Duodenal mucosa (tissue), 2 donors: Measurements from ENCODE around the gene OTUD5.
"Not testable (repeated sequence)": the region's sequence is repeated elsewhere in the genome, so short reads cannot be mapped to it uniquely, and the experiment has no call there.

Experiments used
- H3K27ac ChIP-seq: one replicate; pipeline ENCODE4 v1.7.0; 2013; ENCODE audit warnings: low read depth, low read length
- H3K27me3 ChIP-seq, 2 donors: one replicate each; pipeline ENCODE4 v1.7.0; 2013; ENCODE audit warnings: low read length in 2 of 2, control low read depth in 1 of 2; ENCODE audit not compliant: insufficient read depth in 2 of 2, control insufficient read depth in 1 of 2
- H3K36me3 ChIP-seq, 2 donors: one replicate each; pipeline ENCODE4 v1.7.0; 2013; ENCODE audit warnings: low read length in 2 of 2, control low read depth in 1 of 2; ENCODE audit not compliant: insufficient read depth in 2 of 2, control insufficient read depth in 1 of 2
- H3K4me1 ChIP-seq, 2 donors: one replicate each; pipeline ENCODE4 v1.7.0; 2013; ENCODE audit warnings: low read length in 2 of 2, control low read depth in 1 of 2; ENCODE audit not compliant: insufficient read depth in 2 of 2, control insufficient read depth in 1 of 2
- H3K4me3 ChIP-seq, 2 donors: one replicate each; pipeline ENCODE4 v1.7.0; 2013; ENCODE audit warnings: low read length in 2 of 2, low read depth in 1 of 2
- H3K9ac ChIP-seq, 2 donors: one replicate each; pipeline ENCODE4 v1.7.0; 2013; ENCODE audit warnings: low read length in 2 of 2, low read depth in 1 of 2
- H3K9me3 ChIP-seq, 2 donors: one replicate each; pipeline ENCODE4 v1.7.0; 2013; ENCODE audit warnings: low read length in 2 of 2, control low read depth in 1 of 2; ENCODE audit not compliant: control insufficient read depth in 1 of 2

OTUD5 gene

GRCh38 chrX:48992341-48992740, 34.9 kb upstream of the OTUD5 start:
- H3K9me3 ChIP-seq, result no peaks in the 10 kb centered on the region
- H3K4me3 ChIP-seq, result no peak overlapping the region
- H3K27me3 ChIP-seq, result no peaks in the 10 kb centered on the region
- H3K36me3 ChIP-seq, result peaks cover 15 to 51% of the 10 kb centered on the region in 2 donors
- no peak overlapping the region for H3K9ac ChIP-seq
- no peak overlapping the region for H3K27ac ChIP-seq
- no peaks in the 10 kb centered on the region for H3K4me1 ChIP-seq

- H3K27me3 ChIP-seq, result no peaks in the 10 kb centered on the region
- H3K4me3 ChIP-seq, result no peak overlapping the region
- no peak overlapping the region for H3K9ac ChIP-seq
- H3K9me3 ChIP-seq, result no peaks in the 10 kb centered on the region
- H3K27ac ChIP-seq, result no peak overlapping the region
- peaks cover 15 to 37% of the 10 kb centered on the region in 2 donors for H3K36me3 ChIP-seq
- no peaks in the 10 kb centered on the region for H3K4me1 ChIP-seq
Observed at GRCh38 chrX:48989483-48989882, 32.1 kb upstream of the OTUD5 start.

- H3K27ac ChIP-seq, result no peak overlapping the region
- peaks cover 25 to 43% of the 10 kb centered on the region in 2 donors for H3K36me3 ChIP-seq
- H3K9ac ChIP-seq, result no peak overlapping the region
- H3K9me3 ChIP-seq, result no peaks in the 10 kb centered on the region
- no peak overlapping the region for H3K4me3 ChIP-seq
- H3K27me3 ChIP-seq, result no peaks in the 10 kb centered on the region
- no peaks in the 10 kb centered on the region for H3K4me1 ChIP-seq
Observed at GRCh38 chrX:48983896-48984295, 26.5 kb upstream of the OTUD5 start.

GRCh38 chrX:48983081-48983480, 25.7 kb upstream of the OTUD5 start:
- Histone ChIP-seq H3K36me3 (peaks cover 18 to 38% of the 10 kb centered on the region in 2 donors), H3K4me3 (no peak overlapping the region), H3K9me3 (no peaks in the 10 kb centered on the region), H3K27me3 (no peaks in the 10 kb centered on the region), H3K9ac (no peak overlapping the region), H3K27ac (no peak overlapping the region), H3K4me1 (no peaks in the 10 kb centered on the region)

- H3K9ac ChIP-seq, result no peak overlapping the region
- no peaks in the 10 kb centered on the region for H3K4me1 ChIP-seq
- no peak overlapping the region for H3K27ac ChIP-seq
- H3K27me3 ChIP-seq, result no peaks in the 10 kb centered on the region
- no peaks in the 10 kb centered on the region for H3K9me3 ChIP-seq
- H3K4me3 ChIP-seq, result no peak overlapping the region
- H3K36me3 ChIP-seq, result peaks cover 18 to 40% of the 10 kb centered on the region in 2 donors
Observed at GRCh38 chrX:48981178-48981577, 23.8 kb upstream of the OTUD5 start.

GRCh38 chrX:48980341-48980740, 22.9 kb upstream of the OTUD5 start:
- H3K36me3 ChIP-seq, result peaks cover 18 to 48% of the 10 kb centered on the region in 2 donors
- H3K4me3 ChIP-seq, H3K4me1 ChIP-seq, H3K9ac ChIP-seq, H3K9me3 ChIP-seq, H3K27ac ChIP-seq, H3K27me3 ChIP-seq: not testable (repeated sequence)

- H3K36me3 ChIP-seq, result peaks cover 21 to 50% of the 10 kb centered on the region in 2 donors
- H3K9me3 ChIP-seq, result no peaks in the 10 kb centered on the region
- no peak overlapping the region for H3K4me3 ChIP-seq
- H3K9ac ChIP-seq, result no peak overlapping the region
- H3K27ac ChIP-seq, result no peak overlapping the region
- no peaks in the 10 kb centered on the region for H3K27me3 ChIP-seq
- no peaks in the 10 kb centered on the region for H3K4me1 ChIP-seq
Observed at GRCh38 chrX:48978226-48978625, 20.8 kb upstream of the OTUD5 start.

- Histone ChIP-seq H3K27ac (no peak overlapping the region), H3K9ac (no peak overlapping the region), H3K4me1 (peaks cover 4 to 11% of the 10 kb centered on the region in 2 donors), H3K4me3 (no peak overlapping the region), H3K36me3 (peaks cover 13 to 30% of the 10 kb centered on the region in 2 donors), H3K9me3 (no peaks in the 10 kb centered on the region), H3K27me3 (no peaks in the 10 kb centered on the region)
Observed at GRCh38 chrX:48976086-48976485, 18.7 kb upstream of the OTUD5 start.

- Histone ChIP-seq H3K27ac (no peak overlapping the region), H3K4me1 (peaks cover 4 to 11% of the 10 kb centered on the region in 2 donors), H3K36me3 (peaks cover 9 to 27% of the 10 kb centered on the region in 2 donors), H3K9me3 (no peaks in the 10 kb centered on the region), H3K4me3 (no peak overlapping the region), H3K9ac (no peak overlapping the region), H3K27me3 (no peaks in the 10 kb centered on the region)
Observed at GRCh38 chrX:48975541-48975940, 18.1 kb upstream of the OTUD5 start.

GRCh38 chrX:48975041-48975440, 17.6 kb upstream of the OTUD5 start:
- Histone ChIP-seq H3K9me3 (no peaks in the 10 kb centered on the region), H3K36me3 (peaks cover 9 to 27% of the 10 kb centered on the region in 2 donors), H3K27ac (no peak overlapping the region), H3K27me3 (no peaks in the 10 kb centered on the region), H3K4me3 (no peak overlapping the region), H3K9ac (no peak overlapping the region), H3K4me1 (peaks cover 4 to 11% of the 10 kb centered on the region in 2 donors)

GRCh38 chrX:48974574-48974973, 17.2 kb upstream of the OTUD5 start:
- H3K36me3 ChIP-seq, result peaks cover 9 to 27% of the 10 kb centered on the region in 2 donors

More at GRCh38 chrX:48974574-48974973, 17.2 kb upstream of the OTUD5 start:
- Histone ChIP-seq H3K4me1 (peaks cover 4 to 11% of the 10 kb centered on the region in 2 donors), H3K9ac (no peak overlapping the region), H3K27ac (no peak overlapping the region), H3K9me3 (no peaks in the 10 kb centered on the region), H3K4me3 (no peak overlapping the region), H3K27me3 (no peaks in the 10 kb centered on the region)
